GM21515 (cell line): Measurements from ENCODE around the gene GANAB.
"Not testable (repeated sequence)": the region's sequence is repeated elsewhere in the genome, so short reads cannot be mapped to it uniquely, and the experiment has no call there.

ENCODE experiments used
- ATAC-seq: cut with Tn5 transposase; IDR thresholded peaks from one replicate; pipeline ENCODE4 v1.9.1; 2021; ENCODE audit not compliant: unreplicated experiment

GANAB gene

DNA sequence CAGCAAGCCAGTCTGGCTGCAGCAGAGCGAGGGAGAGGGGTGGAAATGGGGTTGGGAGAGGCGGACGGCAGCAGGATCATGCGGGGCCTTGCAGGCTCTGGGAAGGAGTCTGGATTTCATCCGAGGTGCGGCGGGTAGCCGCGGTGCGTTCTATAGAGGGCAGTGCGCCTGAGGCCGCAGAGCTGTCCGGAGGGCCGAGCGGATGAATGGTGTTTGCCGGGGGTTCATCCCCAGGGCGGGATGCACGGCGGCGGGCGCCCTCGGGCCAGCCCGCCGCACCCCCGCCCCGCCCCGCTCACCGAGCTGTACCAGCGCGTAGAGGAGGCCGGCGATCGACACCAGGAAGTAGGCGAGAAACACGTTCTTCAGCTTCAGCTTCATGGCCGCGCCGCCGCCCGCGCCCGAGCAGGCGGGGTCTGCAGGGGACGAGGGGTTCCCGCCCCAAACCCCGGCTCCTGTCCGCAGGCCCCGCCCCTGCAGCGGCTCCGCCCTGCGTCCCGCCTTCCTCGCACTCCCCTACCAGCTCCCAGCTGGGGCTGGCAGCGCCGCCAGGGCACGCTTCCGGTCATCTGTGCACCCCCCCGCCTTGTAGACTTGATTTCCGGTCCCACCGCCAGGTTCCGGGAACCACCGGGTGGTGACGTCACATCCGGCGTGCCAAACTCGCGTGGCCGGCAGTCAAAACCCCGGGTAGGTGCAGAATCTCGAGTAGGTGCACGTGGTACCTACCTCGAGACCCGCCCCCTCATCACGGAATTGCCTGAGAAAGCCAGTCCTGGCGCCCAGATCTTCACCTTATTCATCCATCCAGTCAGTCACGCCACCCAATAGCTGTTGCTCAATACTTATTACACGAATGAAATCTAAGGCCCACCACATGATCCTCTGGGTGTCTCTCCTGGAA lies 24.6 kb downstream of the GANAB start, which contains the start of gene B3GAT3:
B3GAT3 (minus strand) TSS at position 420 of the 904 bp plus-strand sequence; CDS start at position 381, 39 bp downstream.
- peak; percentile 86 for ATAC-seq

DNA sequence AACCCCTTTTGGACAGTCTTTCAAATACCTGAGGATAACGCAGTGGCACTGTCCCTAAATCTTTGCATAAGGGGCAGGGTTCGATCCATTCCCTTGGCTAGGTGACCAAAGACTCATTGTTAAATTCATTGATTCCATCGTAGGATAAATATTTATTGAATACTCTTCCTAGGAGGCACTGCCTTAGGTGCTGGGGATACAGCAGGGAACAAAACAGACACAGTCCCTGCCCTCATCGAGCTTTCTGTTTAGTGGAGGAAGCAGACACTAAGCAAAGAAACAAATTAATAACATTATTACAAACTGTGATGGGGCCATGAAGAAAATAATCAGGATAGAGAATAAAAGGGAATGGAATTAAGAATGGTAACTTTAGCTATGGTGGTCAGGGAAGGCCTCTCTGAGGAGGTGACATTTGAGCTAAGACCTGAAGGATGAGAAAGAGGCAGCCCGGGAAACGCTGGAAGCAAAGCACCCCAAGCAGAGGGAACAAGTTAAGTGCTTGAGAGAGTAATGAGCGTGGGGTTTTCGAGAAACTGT lies 25.3 kb downstream of the GANAB start:
- no peak for ATAC-seq

DNA sequence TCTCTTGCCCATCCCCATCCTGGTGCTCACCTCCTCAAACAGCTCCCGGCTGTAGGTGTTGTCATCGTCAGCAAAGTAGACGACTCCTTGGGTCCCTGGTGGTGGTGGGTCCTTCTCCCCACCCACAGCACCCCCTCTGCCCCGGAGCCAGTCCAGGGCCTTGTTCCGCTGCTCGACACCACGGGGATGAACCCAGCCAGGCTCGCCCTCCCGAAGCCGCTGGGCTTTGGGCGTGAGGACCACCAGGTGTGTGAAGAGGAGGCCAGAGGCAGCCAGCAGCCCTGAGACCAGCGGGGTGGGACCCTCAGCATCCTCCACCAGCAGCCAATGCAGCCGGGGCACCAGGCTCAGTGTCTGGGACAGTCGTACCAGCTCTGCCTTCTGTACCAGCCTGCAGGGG lies 29.5 kb downstream of the GANAB start:
- not testable (repeated sequence) for ATAC-seq

DNA sequence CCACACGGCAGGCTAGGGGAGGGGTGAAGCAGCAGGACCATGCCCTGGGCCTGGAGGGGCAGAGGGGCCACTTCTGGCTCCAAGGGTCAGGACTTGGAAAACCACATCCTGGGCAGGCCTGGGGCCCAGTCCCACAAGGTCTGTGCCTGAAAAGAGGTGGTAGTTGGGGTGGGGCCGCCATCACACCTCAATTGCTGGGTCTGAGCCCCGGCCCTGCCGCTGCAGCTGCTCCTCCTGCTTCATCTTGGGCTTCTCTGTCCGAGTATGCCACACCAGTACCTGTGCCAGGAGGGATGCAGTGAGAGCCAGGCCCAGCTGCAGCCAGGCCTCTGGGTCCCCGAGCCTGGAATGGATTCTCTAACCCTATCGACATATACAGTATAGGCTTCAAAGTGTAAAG lies 30.9 kb downstream of the GANAB start:
- no peak for ATAC-seq

DNA sequence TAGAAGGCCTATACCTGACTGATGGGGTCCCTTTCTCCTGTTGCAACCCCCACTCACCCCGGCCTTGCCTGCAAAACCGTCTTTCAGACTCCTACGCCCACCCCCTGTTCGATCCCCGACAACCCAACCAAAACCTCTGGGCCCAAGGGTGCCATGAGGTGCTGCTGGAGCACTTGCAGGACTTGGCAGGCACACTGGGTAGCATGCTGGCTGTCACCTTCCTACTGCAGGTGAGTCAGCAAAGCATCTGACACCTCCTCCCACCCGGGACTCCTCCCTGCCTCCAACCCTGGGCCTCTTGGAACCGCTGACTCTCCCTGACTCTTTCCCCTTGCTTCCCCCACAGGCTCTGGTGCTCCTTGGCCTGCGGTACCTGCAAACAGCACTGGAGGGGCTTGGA lies 32.1 kb downstream of the GANAB start:
- ATAC-seq, result no peak

DNA sequence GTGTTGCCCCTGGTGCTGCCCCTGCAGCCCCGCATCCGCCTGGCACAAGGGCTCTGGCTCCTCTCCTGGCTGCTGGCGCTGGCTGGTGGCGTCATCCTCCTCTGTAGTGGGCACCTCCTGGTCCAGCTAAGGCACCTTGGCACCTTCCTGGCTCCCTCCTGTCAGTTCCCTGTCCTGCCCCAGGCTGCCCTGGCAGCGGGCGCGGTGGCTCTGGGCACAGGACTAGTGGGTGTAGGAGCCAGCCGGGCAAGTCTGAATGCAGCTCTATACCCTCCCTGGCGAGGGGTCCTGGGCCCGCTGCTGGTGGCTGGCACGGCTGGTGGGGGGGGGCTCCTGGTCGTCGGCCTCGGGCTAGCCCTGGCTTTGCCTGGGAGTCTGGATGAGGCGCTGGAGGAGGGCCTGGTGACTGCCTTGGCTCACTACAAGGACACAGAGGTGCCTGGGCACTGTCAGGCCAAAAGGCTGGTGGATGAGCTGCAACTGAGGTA lies 33.1 kb downstream of the GANAB start:
- ATAC-seq, result no peak

DNA sequence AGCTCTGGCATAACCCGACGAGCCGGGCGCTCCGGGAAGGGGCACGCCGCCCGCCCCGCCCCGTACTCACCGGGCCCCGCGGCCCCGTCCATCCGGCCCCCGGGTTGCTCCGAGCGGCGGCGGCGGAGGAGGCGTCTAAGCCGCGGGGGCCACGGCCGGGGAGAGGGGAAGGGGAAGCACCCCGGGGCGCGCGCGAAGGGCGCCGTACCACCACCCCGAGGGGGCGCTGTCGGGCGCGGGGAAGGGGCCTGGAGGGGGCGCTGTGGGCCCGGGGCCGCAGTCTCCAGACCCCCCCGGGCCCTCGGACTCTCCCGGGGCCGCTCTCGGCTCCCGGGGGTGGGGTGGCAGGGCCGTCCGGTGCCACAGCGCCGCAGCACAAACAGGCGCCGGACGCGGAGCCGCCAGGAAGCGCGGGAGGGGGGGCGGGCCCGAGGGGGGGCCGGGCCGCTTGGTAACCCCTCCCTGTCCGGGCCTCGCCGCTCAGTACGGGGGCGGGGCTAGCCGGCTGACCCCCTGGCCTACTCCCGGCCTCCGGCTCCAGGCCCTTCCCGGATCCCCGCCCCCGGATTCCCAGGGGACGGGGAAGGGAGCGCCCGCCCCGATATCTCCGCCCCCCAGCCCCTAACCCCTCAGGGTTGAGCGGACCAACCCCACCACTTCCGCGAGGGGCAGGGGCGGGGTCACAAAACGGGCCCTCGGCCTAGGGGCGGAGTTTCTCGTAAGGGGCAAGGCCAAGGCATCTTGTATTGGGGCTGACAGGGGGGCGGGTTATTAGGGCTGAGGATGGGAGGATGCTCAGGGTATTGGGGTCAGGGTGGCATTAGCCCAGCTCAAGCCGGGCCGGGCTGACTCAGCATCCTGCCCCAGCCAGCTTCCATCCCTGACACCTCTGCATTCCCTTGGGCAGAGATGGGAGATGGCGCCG lies 33.8 kb downstream of the GANAB start, which contains the start of the genes EML3 and ROM1:
EML3 (minus strand) TSS at position 410 of the 925 bp plus-strand sequence; CDS start at position 92, 318 bp downstream.
ROM1 (plus strand) TSS at position 892 of the 925 bp plus-strand sequence; CDS start at position 917, 25 bp downstream.
- ATAC-seq, result peak; percentile 63

DNA sequence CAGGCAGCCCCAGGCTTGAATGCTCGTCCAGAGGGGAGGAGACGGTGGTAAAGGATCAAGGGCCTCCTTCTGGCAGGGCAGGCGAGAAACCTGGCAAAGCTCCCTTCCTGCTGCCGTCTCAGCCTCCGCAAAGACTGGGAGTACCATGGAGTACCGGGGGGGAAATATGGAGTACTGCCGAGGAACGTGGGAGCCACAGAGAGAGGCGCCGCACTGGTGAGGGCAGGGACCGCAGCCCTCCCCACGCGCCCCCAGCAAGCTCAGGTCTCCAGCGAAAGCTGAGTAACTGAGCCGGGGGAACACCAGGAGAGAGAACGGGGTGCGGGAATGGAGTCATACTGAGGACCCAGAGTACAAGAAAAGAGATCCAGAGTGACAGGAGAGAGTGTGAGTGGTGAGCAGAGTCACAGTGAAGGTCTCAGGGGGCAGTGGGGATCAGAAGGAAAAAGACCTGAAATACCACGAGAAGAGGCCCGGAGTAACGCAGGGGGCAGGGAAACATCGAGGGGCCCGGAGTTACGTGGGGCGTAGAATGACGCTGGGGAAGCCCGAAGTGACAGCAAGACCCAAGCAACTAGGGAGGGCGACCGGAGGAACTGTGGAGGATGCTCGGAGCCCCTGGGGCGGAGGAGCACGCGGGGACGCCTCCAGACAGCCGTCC lies 34.6 kb downstream of the GANAB start:
- ATAC-seq, result no peak

DNA sequence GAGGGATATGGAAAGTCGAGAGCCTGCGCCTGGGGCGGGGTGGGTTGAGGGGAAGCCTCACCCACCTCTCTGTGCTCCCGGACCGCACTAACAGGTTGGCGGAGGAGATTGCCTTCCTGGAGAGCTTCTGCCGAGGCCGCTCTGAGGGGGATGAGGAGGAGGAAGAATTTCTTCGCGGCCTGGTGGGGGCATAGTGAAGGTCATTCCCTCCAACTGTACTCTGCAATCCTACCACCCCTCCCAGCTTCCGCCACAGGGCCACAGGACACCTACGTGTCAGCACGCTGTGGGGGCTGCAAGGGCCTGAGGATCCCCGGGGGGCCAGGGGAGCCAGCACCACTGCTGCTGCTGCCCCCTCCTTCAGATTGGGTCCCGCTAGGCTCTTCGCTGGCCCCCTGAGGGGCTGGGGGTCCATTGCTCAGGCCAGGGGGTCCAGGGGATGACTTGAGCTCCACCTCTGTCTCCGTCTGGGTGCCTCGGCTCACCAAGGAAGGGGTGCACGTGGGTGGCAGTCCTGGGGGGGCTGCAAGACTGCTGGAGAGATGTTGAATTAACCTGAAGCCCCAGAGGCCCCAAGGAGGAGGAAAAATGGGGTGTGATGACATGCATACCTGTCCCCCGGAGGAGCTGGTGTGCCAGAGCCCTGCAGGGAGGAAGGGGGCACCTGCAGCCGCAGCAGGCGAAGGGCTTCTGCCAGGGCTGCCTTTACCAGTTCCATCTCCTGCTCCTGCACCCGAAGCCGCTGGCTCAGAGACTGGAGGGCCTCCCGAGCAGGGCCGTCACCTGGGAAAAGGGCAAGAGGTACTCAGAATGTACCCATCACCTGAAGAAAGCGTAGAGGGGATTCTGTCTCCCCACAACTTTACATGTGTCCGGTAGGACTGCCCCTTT lies 35.4 kb downstream of the GANAB start:
- no peak for ATAC-seq

DNA sequence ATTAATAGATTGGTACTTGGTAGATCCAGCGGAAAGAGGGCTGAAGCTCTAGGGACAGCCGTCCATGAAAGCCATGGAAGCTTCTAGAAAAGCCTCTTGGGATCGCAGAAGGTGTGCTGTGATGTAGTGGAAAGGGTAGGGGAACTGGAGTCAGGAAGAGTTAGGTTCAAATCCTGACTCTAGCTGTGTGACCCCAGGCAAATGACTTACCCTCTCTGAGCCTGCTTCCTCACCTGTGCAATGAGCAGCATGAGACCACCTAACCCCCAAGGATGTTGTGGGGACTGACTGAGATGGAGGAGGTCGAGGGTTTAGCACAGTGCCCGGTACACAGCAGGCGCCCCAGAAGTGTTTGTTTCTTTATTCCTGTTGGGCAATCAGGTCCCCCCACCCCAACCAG lies 36.0 kb downstream of the GANAB start:
- ATAC-seq, result no peak

DNA sequence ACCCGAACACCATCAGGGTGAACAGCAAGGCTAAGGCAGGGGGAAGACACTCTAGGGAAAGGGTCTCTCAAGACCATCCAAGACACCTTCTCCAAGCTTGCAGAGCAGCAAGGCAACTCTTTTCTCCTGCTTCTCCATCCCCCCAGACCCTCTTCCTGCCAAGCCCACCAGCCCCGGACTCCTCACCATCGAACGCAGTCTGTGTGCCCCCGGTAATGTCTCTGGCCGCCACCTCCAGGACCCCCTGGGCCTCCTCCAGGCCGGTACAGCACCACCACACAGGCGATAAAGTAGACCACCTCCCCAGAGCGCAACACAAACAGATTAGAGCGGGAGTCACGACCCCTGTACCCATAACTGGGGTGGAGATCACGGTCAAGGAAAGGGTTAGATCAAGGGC lies 37.6 kb downstream of the GANAB start:
- ATAC-seq, result no peak

DNA sequence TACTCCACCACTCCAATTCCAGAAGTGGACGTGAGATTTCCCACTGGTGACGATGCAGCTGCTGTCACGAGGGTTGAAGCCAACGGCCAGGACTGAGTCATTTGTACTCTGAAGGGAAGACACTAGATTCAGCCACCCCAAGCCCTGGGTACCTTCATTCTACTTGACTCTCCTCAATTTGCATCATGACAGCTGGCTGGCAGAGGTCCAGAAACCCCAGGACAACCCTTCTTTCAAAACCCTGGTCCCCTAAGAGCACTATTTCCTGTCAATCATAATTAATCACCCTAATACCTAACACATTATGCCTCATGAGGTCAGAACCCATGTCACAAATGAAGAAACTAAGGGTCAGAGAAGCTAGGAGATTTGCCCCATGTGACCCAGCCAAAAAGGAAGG lies 38.7 kb downstream of the GANAB start:
- no peak for ATAC-seq

DNA sequence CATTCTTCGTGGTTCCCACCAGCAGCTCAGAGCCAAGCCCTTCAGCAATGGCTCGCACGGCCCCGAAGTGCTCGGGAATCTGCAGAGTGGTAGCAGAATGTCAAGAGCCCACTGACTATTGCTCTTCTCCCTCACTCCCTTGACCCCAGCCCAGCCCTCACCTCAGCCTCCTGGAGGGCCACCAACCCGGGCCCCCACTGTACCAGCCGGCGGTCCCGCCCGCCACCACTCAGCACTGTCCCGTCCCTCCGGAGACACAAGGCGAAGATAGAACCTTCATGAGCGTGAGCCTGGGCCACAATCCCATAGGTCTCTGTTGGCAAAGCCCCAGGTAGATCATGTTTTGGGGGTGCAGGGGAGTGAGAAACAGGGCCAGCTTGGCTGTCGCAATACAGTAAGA lies 40.5 kb downstream of the GANAB start:
- no peak for ATAC-seq

DNA sequence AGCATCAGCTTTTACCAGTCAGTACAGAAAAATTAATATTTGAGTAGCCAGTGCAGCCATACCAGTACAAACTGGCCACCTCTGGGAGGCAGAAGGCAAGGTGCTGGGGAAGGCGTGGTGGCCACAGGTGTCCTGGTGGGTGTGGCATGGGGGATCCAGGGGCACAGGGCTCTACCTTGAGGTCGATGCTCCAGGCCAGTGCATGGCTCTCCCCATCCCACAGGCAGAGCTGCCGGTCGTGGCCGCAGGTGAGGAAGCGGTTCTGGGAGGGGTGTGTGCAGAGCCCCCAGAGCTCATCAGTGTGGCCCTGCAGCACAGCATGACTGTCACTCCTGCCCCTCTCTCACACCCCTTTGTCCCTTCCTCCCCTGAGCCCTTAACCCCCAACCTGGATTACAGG lies 40.9 kb downstream of the GANAB start:
- ATAC-seq, result no peak

DNA sequence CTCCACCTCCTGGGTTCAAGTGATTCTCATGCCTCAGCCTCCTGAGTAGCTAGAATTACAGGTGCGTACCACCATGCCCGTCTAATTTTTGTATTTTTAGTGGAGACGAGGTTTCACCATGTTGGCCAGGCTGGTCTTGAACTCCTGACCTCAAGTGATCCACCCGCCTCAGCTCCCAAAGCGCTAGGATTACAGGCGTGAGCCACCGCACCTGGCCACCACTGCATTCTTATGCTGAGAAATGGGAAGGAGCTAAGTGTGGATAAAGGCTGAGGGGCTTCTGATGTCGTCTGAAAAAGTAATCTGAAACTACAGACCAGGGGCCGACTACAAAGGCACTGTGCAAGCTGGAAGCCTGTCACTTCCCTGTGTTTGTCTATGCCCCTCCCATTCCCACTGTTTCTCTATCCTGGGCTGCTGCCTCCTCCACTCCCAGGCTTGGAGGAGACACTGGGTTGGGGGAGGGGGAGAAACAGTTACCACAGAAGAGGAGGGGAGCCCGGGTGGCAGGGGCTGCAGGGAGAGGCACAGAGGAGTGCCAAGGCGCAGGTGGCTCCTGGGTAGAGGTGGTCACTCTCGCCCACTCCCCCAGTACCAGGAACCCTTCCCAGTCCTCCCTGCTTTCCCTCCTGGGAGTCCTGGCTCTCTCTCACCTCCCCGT lies 41.8 kb downstream of the GANAB start:
- ATAC-seq, result no peak

DNA sequence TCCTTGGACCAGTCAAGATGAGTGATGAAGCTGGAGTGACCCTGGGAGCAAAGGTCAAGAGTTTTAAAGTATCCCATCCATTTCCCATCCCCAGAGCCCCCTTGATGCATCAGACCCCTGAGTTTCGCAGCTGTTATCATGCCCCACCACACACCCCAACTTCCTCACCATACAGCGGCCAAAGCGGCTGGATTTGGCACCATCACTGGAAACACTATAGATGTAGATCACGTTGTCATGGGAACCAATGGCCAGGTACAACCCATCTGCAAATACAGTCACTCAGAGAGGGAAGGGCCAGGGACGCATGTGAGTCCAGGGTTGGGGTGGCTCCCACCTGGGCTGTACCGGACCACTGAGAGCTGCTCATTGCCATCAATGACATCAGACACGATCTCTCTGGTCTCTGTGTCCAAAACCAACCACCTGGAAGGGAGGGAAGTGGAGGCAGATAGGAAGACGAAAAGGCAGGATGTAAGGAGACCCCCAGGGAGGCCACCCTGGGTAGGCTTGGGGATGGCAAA lies 42.6 kb downstream of the GANAB start:
- no peak for ATAC-seq

DNA sequence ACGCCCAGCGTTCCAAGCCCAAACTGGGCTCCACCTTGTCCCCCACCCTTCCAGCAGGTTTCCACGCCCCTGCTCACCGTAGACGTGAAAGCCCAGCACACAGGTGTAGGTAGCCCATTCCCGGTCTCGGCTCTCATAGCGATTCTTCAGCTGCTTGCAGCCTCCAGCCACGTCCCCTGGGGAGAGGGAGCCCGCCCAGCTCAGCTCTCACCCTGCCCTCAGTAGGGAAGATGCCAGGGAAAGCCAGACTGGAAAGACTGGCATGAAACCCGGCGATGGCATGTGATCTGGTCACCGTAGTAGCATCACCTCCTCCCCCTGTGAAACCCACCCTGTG lies 43.4 kb downstream of the GANAB start:
- ATAC-seq, result no peak

DNA sequence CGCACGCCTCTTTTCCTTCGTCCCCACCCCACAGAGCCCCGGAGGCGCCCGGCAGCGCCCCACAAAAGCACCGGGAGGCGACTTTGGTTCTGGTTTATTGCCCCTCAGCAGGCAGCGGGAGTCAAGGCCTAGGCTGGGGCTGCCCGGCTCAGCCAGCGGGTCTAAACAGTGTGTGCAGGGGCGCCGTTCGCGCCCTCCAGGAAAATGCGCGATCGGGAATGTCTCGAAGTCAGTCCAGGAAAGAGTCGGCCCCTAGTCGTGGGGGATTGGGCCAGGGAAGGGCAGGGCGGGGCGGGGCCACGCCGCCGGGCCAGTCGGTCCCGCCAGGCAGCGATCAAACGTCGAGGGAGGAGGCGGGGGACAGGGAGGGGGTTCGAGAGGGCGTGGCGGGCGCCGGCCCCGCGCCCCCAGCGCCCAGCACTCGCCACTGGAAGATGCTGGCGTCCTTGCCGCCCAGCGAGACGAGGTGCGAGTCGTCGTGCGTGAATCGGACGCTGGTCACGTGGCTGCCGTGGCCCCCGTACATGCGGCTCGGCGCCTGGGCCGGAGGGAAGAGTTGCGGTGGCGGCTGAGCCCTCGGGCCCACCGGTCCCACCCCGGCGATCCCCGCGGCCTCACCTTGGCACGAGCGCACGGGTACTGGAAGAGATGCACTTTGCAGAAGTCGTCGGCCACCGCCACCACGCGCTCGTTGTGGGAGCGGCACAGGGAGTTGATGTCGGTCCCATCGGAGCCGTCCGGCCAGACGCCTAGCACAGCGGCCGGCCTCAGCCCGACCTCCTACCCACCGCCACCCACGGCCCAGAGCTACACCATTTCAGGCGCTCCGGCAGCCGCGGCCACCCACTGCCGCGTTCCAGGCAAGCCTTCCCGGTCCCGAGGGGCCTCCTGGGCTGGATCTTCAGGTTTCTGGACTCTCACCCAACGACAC lies 44.0 kb downstream of the GANAB start:
- ATAC-seq, result no peak
